Erythroblast (primary cell): ENCODE results near the gene BMP6.

Experiments
- DNase-seq, 2 experiments: peaks; one replicate each; lab custom pipeline; 2025; lab: John Stamatoyannopoulos, UW
- GATA1 ChIP-seq: IDR thresholded peaks from 2 replicates; pipeline ENCODE4 v1.6.1; 2011; ENCODE audit warnings: low read depth, mild to moderate bottlenecking, control low read depth, low read length, moderate library complexity
- POLR2A ChIP-seq: IDR thresholded peaks from 2 replicates; pipeline ENCODE4 v1.6.1; 2011; ENCODE audit warnings: mild to moderate bottlenecking, low read length

BMP6 gene

DNA sequence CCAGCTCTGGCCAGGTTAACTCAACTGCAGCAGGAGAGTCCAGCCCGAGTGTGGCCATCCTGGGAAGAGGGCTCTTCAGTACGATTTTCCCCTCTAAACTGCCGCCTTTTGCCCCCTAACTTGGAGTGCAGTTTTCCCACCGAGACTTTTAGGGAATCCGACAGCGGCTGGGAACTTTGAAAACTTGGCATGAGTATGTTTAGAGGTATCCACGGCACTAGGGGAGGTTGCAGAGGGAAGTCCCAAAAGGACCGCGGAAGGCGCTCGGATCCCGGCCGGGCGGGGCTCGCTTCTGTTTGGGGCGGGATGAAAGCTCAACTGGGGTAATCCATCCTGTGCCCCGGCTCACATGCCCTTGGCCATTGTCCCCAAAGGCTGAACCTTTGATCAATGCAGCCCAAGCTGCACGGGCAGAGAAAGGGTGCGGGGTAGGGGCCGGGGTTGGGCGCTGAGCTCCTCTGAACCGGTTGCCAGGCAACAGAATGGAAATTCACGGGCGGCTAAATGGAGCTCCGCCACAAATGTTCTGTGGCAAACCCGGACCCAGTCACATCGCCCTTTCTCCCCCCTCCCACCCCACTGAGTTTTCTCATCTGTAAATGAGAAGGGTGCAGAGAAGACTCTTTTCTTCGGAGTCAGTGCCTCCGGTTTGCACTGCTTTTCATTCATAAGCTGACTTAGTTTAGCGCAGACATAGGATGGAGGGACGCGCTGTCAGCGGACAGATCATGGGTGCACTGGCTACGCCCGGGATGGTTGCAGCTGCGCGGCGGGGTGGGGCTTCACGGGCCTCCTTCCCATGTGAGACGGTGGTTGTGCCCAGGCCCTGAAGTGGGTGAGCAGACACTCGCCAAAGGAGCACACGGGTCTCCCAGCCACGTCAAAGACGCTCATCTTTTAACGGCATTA lies 2.3 kb downstream of the BMP6 start:
- peak in 1 of 2 experiments; percentile 11 for DNase-seq
- TF ChIP-seq POLR2A (no peak), GATA1 (no peak)

DNA sequence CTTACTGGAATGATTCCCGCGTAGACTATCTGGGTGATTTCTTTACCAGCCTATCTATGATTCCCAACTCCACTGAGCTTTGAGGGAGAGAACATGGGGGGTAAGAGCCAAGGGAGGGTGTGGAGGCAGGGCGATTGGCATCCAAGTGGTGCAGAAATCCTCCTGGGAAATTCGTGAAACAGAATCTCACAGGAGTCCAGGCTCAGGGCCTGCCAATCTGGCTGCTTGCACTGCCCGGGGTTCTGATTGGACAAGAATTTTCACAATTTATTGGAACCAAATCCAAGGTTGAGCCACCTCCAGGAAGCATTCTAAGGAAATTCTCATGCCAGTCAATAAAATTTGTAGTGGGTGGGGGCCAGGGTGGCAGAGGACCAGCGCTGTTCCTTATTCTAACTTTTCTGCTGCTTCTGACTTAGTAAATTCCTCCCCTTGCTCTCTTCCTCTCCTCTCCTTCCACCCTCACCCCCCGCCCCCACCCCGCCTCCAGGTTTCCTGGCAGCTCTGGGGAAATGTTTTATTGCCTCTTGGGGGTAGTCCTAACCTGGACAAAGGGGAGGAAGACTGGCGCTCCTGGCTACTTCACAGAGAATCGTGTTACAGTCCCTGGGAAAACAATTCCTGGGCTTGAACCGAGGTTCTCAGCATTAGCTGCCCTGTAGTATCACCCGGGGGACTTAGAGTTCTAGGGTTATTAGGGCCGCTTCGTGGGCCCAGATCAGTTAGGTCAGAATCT lies 3.1 kb downstream of the BMP6 start:
- no peak for DNase-seq
- TF ChIP-seq GATA1 (no peak), POLR2A (no peak)

DNA sequence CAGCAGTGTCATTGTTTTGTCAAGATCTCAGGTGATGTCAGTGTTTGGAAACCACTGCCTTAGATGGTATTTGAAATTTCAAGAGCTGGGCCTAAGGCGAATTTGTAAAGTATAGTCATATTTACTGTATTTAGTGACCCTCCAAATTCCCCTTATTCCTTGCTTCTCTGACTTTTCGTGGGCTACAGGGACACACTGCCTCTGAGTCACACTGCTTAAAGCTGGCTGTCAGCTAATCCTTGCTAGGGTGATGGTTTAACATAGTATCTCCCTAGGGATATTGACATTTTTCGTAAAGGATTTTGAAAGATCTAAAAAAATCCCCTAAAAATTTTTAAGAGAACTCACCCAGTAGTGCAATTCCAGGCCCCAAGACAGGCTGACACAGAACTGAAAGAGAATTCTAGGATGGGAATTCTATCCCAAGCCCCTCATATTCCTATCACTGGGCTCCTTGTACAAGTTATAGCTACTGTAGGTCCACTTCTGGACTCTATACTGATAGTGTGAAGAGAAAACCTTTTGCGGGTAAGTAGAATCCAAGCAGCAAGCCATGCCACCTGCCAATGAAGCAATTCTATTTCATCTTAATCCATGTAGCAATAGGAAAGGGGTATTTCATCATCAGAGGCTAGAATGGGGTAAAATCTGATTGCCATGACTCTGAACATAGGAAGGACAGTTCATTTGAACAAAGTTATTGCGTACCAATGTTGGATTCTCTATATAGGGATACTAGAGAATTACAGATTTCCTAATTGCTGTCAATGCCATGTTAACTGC lies 4.3 kb downstream of the BMP6 start:
- no peak for DNase-seq
- TF ChIP-seq GATA1, result no peak
- no peak for TF ChIP-seq POLR2A

DNA sequence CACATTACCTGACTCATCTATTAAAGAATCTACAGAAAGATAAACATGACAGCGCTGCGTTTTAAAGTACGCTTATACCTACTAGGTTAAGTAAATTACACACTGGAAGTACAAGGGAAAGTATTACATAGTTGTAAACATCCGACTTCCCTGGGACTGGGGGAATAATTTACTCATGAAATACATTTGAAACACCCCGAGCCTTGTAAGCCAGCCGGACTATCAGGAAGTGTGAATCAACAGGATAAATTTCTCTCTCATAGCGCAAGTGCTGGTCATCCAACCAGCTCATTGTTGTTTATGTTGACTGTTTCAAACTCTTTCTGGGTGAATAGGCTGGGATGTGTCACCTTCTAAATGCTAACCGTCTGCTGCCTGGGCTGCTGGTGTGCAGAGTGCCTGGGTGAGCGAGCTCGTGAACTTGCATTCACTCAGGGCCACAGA lies 4.9 kb downstream of the BMP6 start:
- DNase-seq, result peak in 1 of 2 experiments; percentile 11
- no peak for TF ChIP-seq POLR2A
- TF ChIP-seq GATA1, result no peak

DNA sequence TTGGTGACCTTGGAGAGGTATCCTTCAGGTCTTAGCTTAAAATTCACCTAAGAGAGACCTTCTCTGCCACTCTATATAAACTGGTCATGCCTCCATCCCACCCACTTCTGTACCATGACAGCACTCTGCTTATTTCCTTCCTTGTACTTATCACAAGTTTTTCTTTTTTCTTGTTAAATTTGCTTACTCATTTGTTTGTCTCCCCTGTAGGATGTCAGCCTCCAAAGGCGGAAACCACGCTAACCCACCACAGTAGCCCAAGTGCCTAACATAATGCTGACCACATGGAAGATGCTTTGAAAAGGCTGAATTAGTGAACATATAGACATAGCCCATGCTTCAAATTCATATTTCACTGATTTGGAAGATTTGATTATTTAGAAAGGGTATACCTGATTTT lies 5.4 kb downstream of the BMP6 start:
- TF ChIP-seq GATA1, result no peak
- no peak for TF ChIP-seq POLR2A

DNA sequence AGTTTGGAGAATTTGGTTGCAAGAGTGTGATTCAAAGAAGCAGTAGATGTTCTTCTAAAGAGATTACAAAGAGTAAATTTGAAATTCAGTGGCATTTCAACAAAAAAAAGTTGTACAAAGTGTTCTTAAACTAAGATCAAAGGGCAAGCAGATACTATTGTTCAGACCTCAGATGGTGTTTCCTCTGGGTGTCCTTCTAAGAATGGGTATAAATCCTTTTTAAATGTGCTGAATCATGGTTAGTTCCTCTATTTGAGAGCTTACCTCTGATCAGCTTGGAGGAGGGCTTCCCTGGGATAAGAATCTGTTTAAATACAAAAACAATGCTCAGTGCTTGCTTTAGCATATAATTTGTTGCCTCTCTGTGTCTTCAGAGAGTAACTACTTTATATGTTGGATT lies 6.3 kb downstream of the BMP6 start:
- no peak for DNase-seq

More for the DNA sequence above, 5.4 kb downstream of the BMP6 start:
- DNase-seq, result no peak

DNA sequence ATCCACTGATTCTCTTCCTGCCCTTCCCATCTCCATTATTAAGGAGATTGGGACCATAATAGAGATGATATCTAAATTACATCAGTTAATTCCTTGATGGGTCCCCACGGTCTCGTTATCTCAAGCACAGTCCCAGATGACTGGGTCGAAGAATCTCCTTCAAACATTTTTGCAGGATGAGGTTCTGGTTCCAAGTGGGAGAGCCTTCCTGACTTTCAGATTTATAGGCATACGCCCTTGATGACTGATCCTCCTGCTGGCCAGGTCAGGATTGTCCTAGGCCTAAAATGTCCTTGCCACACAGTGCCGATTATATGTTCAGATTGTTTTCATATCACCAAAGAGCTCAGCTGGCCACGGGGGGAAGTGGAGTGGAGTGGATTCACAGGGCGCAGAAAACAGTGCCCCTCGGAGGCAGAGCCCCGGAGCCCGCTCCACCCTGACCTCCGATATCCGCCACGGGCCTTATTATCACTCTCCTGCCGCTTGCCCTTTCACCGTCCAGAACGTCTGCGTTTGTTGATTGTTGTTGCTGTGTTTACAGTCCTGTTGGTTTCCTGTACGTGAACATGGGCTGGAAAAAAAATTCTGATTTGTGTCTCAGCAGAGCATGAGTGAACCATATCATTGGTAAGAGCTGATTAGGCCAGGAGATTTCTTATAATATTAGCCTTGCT lies 8.9 kb downstream of the BMP6 start:
- DNase-seq, result no peak
- no peak for TF ChIP-seq POLR2A
- no peak for TF ChIP-seq GATA1

More for the DNA sequence above, 6.3 kb downstream of the BMP6 start:
- TF ChIP-seq POLR2A (no peak), GATA1 (no peak)

DNA sequence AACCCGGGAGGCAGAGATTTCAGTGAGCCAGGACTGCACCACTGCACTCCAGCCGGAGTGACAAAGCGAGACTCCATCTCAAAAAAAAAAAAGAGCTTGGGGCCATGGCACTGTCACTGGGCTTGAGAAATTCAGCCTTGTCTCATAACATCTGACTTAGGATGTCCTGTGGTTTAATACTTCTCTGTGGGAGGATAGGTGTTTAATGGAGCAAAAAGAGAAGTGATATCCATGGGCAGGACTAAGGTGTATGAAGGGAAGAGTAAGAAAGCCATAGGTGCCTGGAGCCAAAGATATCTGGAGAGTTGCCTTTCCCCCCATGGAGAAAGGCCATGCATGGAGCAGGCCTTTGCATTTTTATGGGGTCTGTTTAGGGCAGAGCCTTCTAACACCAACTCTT lies 11.2 kb downstream of the BMP6 start:
- no peak for DNase-seq
- no peak for TF ChIP-seq POLR2A
- no peak for TF ChIP-seq GATA1

DNA sequence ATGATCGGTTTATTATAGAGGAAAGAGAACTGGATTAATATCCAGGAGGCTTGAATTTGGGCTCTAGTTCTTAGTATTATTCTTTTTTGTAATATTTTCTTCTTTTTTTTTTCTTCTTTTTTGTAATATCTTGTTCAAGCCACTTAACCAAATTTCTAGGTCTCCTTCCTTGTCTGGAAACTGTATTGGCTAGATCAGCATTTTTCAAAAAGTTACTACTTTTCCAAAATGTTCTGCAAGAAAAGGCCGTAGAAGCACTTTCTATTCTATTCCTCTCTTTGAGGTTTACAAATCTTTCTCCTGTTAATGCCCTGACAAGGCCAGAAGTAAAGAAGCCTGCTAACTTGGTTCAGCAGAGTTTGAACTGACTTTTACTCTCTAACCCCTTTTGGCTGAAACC lies 12.0 kb downstream of the BMP6 start:
- DNase-seq, result no peak
- TF ChIP-seq POLR2A (no peak), GATA1 (no peak)

DNA sequence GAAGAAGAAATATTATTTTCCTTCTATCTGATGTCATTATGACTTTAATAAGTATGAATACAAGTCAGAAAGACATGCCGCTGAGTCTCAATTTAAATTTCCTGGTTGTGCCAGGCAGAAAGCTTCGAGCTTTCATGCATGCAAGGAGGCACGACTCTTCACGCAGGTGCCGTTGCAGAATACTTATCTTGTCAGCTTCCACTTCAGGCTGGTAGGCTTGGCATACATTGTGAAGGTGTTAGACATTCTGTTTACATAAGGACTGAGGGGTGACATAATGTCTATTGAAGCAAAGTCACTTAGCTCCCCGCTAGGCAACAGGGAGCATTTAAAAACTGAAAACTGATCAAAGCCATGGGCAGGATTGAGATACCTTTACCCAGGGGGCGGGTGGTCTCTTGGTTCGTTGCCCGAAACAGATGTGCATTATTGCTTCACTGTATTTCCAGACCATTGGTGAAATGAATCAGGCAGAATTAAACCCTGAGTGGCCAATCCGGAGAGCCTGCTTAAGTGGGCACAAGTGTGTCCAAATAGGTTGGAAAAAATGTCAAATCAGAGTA lies 16.4 kb downstream of the BMP6 start:
- no peak for TF ChIP-seq GATA1
- no peak for TF ChIP-seq POLR2A
- DNase-seq, result no peak

DNA sequence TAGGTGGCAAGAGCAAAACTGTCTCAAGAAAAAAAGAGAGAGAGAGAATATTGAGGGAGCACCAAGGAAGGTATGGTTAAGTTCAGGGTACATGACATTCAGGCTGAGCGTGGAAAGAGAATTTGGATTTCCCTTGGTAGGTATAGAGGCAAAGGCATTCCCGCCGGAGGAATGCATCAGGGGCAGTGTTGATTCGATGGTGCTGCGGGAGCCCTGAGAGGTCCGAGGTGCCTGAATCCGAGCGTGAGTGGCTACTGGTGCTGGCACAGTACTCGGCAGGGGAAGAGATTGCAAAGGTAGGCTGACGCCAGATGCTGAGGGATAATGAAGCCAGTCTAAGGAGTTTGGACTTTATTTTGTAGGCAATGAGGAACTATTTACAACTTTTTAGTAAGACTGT lies 20.0 kb downstream of the BMP6 start:
- TF ChIP-seq POLR2A (no peak), GATA1 (no peak)
- DNase-seq, result no peak

DNA sequence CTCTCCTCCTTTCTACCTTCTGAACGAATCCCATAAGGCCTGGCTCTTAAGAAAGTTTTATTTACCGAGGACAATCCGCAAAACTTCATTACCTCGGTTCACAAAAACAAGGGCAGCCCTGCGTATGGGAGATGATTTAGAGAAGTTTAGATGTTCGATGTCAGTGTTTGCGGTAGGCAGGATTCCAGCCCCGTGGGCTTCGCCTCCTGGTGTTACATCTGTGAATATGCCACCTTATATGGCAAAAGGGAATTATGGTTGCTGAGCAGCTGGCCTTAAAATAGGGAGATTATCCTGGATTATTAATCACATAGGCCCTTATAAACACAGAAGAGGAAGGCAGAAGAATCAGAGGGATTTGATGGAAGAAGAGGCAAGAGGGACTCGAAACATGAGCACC lies 21.1 kb downstream of the BMP6 start:
- TF ChIP-seq POLR2A (no peak), GATA1 (no peak)

More for the DNA sequence above, 21.1 kb downstream of the BMP6 start:
- DNase-seq, result no peak
